ENCODE measurements around the gene EPS8. TPM values are rescaled to one million over a fixed set of nuclear protein-coding genes. Genes with fewer than 3 reads are reported as not detected.

Gene EPS8
- polyA plus RNA-seq, 1 of the 3 experiments (the other 2 are of a cell fraction): 19.8 TPM

DNA sequence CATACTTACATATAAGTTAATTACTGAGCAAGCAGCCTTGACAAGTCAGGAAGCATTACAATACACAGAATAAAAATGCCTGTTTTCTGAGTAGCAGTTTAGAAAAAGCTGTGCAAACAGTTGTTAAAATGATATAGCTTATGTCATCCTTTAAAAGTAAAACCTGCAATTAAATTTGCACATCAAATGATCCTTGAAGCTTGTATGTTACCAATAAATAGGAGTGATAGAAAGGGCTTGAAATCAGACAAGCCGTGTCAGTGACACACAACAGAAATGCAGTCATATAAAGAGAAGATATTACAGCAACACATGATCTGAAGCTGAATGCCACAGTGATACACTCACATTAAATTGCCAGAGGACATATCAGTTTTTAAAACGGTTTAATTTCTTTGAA lies 70.0 kb downstream of the EPS8 start:
- Histone ChIP-seq H2AFZ (ENCODE audit: low read depth) (no peak overlapping the region), H3K36me3 (replicated peaks in 1 of 2; ENCODE audit: control insufficient read depth in 1 of 2, insufficient read depth in 2 of 2, low read length in 1 of 2) (no peaks in the 10 kb centered on the region), H3K4me2 (no peak overlapping the region), H3K9ac (no peak overlapping the region), H3K4me3 (ENCODE audit: low read depth in 2 of 2, low read length in 1 of 2) (no peak overlapping the region), H3K9me2 (no peaks in the 10 kb centered on the region), H3K79me2 (ENCODE audit: insufficient read depth) (peaks cover 89% of the 10 kb centered on the region), H3K27ac (ENCODE audit: low read depth in 2 of 2, low read length in 1 of 2) (no peak overlapping the region), H3K27me3 (ENCODE audit: insufficient read depth) (no peaks in the 10 kb centered on the region), H3F3A (replicated peaks; ENCODE audit: insufficient read depth) (peaks cover 3% of the 10 kb centered on the region), H4K20me1 (ENCODE audit: insufficient read depth) (no peaks in the 10 kb centered on the region), H3K9me3 (no peaks in the 10 kb centered on the region), H3K4me1 (ENCODE audit: control insufficient read depth in 1 of 2, insufficient read depth in 2 of 2, low read depth in 1 of 2, low read length in 1 of 2) (peaks cover 0 to 24% of the 10 kb centered on the region in 2 experiments; a peak in 3 of 4 replicates)
- POLR2A ChIA-PET: no interaction called here
- CTCF ChIA-PET: no interaction called here
- DNase-seq: no peak
- no peak for TF ChIP-seq CHD2 (IDR thresholded peaks at IDR 0.05; ENCODE audit: low read length, partially characterized antibody)
- no peak for TF ChIP-seq TEAD4 (IDR thresholded peaks at IDR 0.05; ENCODE audit: borderline replicate concordance, insufficient read depth)
- TF ChIP-seq JUND (IDR thresholded peaks at IDR 0.05): no peak
- TF ChIP-seq, protein P1, sequence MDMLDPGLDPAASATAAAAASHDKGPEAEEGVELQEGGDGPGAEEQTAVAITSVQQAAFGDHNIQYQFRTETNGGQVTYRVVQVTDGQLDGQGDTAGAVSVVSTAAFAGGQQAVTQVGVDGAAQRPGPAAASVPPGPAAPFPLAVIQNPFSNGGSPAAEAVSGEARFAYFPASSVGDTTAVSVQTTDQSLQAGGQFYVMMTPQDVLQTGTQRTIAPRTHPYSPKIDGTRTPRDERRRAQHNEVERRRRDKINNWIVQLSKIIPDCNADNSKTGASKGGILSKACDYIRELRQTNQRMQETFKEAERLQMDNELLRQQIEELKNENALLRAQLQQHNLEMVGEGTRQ (IDR thresholded peaks at IDR 0.05; ENCODE audit: borderline replicate concordance, low read depth, low read length): no peak
- TF ChIP-seq SMC3 (IDR thresholded peaks at IDR 0.05; ENCODE audit: low read depth, low read length): no peak
- TF ChIP-seq ELF1 (IDR thresholded peaks at IDR 0.05): no peak
- TF ChIP-seq EP300 (IDR thresholded peaks at IDR 0.05; ENCODE audit: borderline replicate concordance in 1 of 2, low read depth in 1 of 2, low read length in 1 of 2): no peak
- no peak for TF ChIP-seq TAF1 (IDR thresholded peaks at IDR 0.05; ENCODE audit: borderline replicate concordance, low read depth, low read length)
- TF ChIP-seq RFX5 (IDR thresholded peaks at IDR 0.05; ENCODE audit: low read length): no peak
- TF ChIP-seq RCOR1 (IDR thresholded peaks at IDR 0.05; ENCODE audit: low read length): no peak
- no peak for TF ChIP-seq NFIC (IDR thresholded peaks at IDR 0.05; ENCODE audit: borderline replicate concordance)
- no peak for TF ChIP-seq REST (IDR thresholded peaks at IDR 0.05; ENCODE audit: low read depth, low read length)
- no peak for TF ChIP-seq ZBTB33 (IDR thresholded peaks at IDR 0.05; ENCODE audit: borderline replicate concordance, low read depth)
- no peak for TF ChIP-seq POLR2AphosphoS5 (IDR thresholded peaks at IDR 0.05; ENCODE audit: low read depth, low read length)
- TF ChIP-seq GABPA (IDR thresholded peaks at IDR 0.05; ENCODE audit: low read depth): no peak
- WGBS (ENCODE audit: low lambda C conversion rate): 37% methylated on average over 2 of the region's 2 CpGs

Measured in SK-N-SH (cell line).